ENCODE measurements around the gene BAG5.

The BAG5 gene

GRCh38 chr14:103563226-103563620, 766 bp upstream of the BAG5 start:
- no peak for DNase-seq

- DNase-seq, result no peak
These were observed 353 bp downstream of the BAG5 start for GRCh38 chr14:103562179-103562428.

GRCh38 chr14:103561381-103562178, 877 bp downstream of the BAG5 start:
- DNase-seq, result no peak

- no peak for DNase-seq
These were observed 1.8 kb downstream of the BAG5 start for GRCh38 chr14:103560691-103561090.

- no peak for DNase-seq
These were observed 2.7 kb downstream of the BAG5 start for GRCh38 chr14:103559766-103560165.

- no peak for DNase-seq
These were observed 4.2 kb downstream of the BAG5 start for GRCh38 chr14:103558071-103558882.

- DNase-seq, result no peak
These were observed 5.3 kb downstream of the BAG5 start for GRCh38 chr14:103556946-103557758.

- no peak for DNase-seq
These were observed 6.7 kb downstream of the BAG5 start for GRCh38 chr14:103555559-103556337.

GRCh38 chr14:103552846-103553210, 9.6 kb downstream of the BAG5 start:
- no peak for DNase-seq

- no peak for DNase-seq
These were observed 10.2 kb downstream of the BAG5 start for GRCh38 chr14:103552011-103552845.

- no peak for DNase-seq
These were observed 11.1 kb downstream of the BAG5 start for GRCh38 chr14:103551338-103551762.

GRCh38 chr14:103550451-103551337, 11.8 kb downstream of the BAG5 start:
- no peak for DNase-seq

- DNase-seq, result no peak
These were observed 12.8 kb downstream of the BAG5 start for GRCh38 chr14:103549361-103550311.

- DNase-seq, result no peak
These were observed 13.8 kb downstream of the BAG5 start for GRCh38 chr14:103548463-103549351.

GRCh38 chr14:103547941-103548462, 14.5 kb downstream of the BAG5 start:
- DNase-seq, result no peak

GRCh38 chr14:103547455-103547940, 15.0 kb downstream of the BAG5 start:
- DNase-seq, result no peak

- peak; percentile 51 for DNase-seq
These were observed 15.6 kb downstream of the BAG5 start for GRCh38 chr14:103546652-103547454.
